Ovary (tissue), 9 donors: ENCODE data around the gene UBC. TPM values are rescaled to one million over a fixed set of nuclear protein-coding genes. Genes with fewer than 3 reads are reported as not detected.

Experiments
- DNase-seq, 5 donors: peaks; one replicate each; pipeline ENCODE4 v3.0.0-alpha.2; 2019 to 2020
- H3K27ac ChIP-seq, 2 donors: fragments of 200-600 bp; one replicate each; pipeline versions ENCODE4 v1.5.1 to v1.8.0; 2019 to 2022
- H3K27me3 ChIP-seq: fragments of 200-600 bp; one replicate; pipeline ENCODE4 v1.8.0; 2022
- H3K36me3 ChIP-seq: fragments of 200-600 bp; sonication (generic); one replicate; pipeline ENCODE4 v1.5.1; 2019
- H3K4me1 ChIP-seq: one replicate; pipeline ENCODE4 v1.8.1; 2013; ENCODE audit warnings: mild to moderate bottlenecking, moderate library complexity; ENCODE audit not compliant: insufficient read depth
- H3K4me3 ChIP-seq: fragments of 200-600 bp; sonication (generic); one replicate; pipeline ENCODE4 v1.5.1; 2017
- H3K9me3 ChIP-seq, 2 donors: fragments of 200-600 bp in 1 of 2; sonication (generic) in 1 of 2; one replicate each; pipeline versions ENCODE4 v1.5.1 to v1.8.1; 2013 to 2019; ENCODE audit warnings: mild to moderate bottlenecking in 1 of 2, moderate library complexity in 1 of 2
- EP300 ChIP-seq: sonication (generic); formaldehyde crosslinking; IDR thresholded peaks from one replicate; pipeline ENCODE4 v1.6.1; 2017; ENCODE audit warnings: antibody characterized with exemption
- POLR2A ChIP-seq: fragments of 450-650 bp; IDR thresholded peaks from one replicate; pipeline ENCODE4 v1.6.1; 2017; ENCODE audit warnings: antibody characterized with exemption, mild to moderate bottlenecking, moderate library complexity
- WGBS, 3 donors: extraction: QIAGEN DNeasy Blood & Tissue Kit in 1 of 3; methylation state at CpG; one replicate each; pipeline versions ENCODE4 v1.1.5 to v1.1.7; 2013 to 2017; 5-methylcytosine and 5-hydroxymethylcytosine counted together
- intact Hi-C, 4 donors: fragments of 100-400 bp; cut with DNase I; formaldehyde crosslinking; loops; one replicate each; pipeline versions ENCODE4 v1.11.0 to v1.15.1; 2022 to 2023
- polyA plus RNA-seq, 2 donors: library from polyadenylated mRNA; stranded (reverse); fragments of 200-250 nt in 1 of 2; fragments of 350-450 nt in 1 of 2; fragmentation: Illumina TruSeq in 1 of 2; extraction: RNeasy Lipid Tissue Mini Kit (QIAGEN cat#74804) in 1 of 2; gene quantifications; one replicate each; pipeline ENCODE4 v1.2.3, GENCODE V29; 2013 to 2014
- total RNA-seq, 7 donors: library from RNA; depleted of rRNA in 2 of 7; stranded (reverse); fragments of >200 nt in 2 of 7; fragmentation: NEBNext Ultra II Directional in 3 of 7; extraction: Animal tissue kit (Norgen Biotek cat#: 25700) in 3 of 7; gene quantifications; one replicate each; pipeline versions ENCODE4 v1.1.0 to v1.2.4, GENCODE V29; 2016 to 2023
- TF ChIP-seq, protein P1 (sequence below), 3 donors: fragments of 450-650 bp in 2 of 3; fragments of 200-600 bp in 1 of 3; IDR thresholded peaks; one replicate each; pipeline versions ENCODE4 v1.5.1 to v1.8.0; 2016 to 2022; ENCODE audit warnings: antibody characterized with exemption in 3 of 3, mild to moderate bottlenecking in 1 of 3
- donor health status: DM: no; HTN: no; CAD: no; lungs with moderate emphysema.
- donor health status: DM: no; HTN: no; CAD: no.
- donor health status: Bipolar disorder and iron deficiency.
- donor health status: DM: yes; HTN: yes; CAD: no.
- donor health status: DM: no; HTN: no; CAD: no.
- donor health status: DM: yes; HTN: yes; CAD: no.

UBC gene
- total and polyA plus RNA-seq, 9 donors = 775 to 1,330 (median 837) TPM

DNA sequence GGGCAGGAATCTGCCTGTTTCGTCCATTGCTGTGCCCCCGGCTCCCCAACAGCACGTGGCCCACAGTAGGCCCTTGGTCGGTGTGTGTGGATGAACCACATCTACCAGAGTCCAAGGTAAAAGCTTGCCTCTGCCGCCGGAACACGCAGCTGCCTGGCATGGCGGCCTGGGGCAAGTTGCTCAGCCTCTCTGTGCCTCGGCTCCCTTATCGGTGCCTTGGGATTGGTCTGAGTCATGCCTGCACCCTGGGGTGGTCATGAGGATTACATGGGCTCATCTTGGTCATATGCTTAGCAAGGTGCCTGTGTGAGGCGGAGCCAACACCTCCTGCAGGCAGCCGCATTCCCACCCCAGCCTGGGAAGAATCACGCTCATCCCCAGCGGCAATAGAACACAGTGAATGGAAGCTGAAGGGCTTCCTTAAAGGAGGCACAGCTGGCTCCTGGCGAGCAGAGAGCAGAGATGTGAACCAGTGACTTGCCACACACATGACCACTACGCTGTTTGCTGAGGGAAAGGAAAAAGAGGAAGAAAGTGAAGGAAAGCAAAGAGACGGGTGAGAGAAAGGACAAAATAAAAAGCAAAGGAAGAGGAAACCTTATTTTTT lies 45.3 kb downstream of the UBC start:
- no peak for DNase-seq
- 82 to 88% (median 87%) methylated on average over 17 of the region's 17 CpGs for whole genome bisulfite sequencing, 3 donors
- intact Hi-C loops = no loop called here
- no peak for TF ChIP-seq EP300
- TF ChIP-seq POLR2A = no peak
- TF ChIP-seq, protein P1, sequence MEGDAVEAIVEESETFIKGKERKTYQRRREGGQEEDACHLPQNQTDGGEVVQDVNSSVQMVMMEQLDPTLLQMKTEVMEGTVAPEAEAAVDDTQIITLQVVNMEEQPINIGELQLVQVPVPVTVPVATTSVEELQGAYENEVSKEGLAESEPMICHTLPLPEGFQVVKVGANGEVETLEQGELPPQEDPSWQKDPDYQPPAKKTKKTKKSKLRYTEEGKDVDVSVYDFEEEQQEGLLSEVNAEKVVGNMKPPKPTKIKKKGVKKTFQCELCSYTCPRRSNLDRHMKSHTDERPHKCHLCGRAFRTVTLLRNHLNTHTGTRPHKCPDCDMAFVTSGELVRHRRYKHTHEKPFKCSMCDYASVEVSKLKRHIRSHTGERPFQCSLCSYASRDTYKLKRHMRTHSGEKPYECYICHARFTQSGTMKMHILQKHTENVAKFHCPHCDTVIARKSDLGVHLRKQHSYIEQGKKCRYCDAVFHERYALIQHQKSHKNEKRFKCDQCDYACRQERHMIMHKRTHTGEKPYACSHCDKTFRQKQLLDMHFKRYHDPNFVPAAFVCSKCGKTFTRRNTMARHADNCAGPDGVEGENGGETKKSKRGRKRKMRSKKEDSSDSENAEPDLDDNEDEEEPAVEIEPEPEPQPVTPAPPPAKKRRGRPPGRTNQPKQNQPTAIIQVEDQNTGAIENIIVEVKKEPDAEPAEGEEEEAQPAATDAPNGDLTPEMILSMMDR (IDR thresholded peaks at IDR 0.05) = no peak
- Histone ChIP-seq H3K4me3 (no peak overlapping the region), H3K36me3 (no peaks in the 10 kb centered on the region), H3K4me1 (peaks cover 2% of the 10 kb centered on the region), H3K9me3 (no peaks in the 10 kb centered on the region), H3K27me3 (no peaks in the 10 kb centered on the region), H3K27ac (no peak overlapping the region)

DNA sequence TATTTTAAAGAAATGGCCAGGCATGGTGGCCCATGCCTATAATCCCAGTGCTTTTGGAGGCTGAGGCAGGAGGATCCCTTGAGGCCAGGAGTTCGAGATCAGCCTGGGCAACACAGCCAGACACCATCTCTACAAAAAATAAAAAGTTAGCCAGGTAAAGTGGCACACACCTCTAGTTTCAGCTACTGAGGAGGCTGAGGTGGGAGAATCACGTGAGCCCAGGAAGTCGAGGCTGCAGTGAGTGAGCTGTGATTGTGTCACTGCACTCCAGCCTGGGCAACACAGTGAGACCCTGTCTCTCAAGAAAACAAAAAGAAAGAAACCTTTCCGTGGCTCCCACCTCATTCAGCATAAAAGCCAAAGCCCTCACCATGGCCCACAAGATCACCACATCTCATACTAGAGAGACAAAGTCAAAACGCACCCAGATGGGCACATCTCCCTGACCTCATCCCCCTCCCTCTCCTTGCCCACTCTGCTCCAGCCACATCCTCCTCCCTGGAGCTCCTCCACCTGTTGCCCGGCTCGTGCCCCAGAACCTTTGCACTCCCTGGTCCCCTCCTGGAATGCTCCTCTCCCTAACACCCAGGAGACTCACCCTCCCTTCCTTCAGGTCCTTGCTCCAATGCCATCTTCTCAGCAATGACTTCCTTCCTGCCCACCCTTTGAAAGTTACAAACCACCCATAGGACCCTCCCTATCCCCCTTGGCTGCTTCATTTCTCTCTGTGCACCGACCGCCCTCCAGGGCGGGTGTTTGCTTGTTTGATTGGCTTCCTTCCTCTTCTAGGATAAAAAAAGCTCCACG lies 46.0 kb downstream of the UBC start:
- peaks cover 3% of the 10 kb centered on the region for H3K4me1 ChIP-seq
- H3K4me3 ChIP-seq = no peak overlapping the region
- no peak for TF ChIP-seq POLR2A
- TF ChIP-seq EP300 = no peak
- no peak for DNase-seq
- 81 to 87% (median 82%) methylated on average over 11 of the region's 11 CpGs for WGBS, 3 donors
- no peaks in the 10 kb centered on the region for H3K36me3 ChIP-seq
- H3K9me3 ChIP-seq = no peaks in the 10 kb centered on the region
- intact Hi-C loops = no loop called here
- no peaks in the 10 kb centered on the region for H3K27me3 ChIP-seq
- no peak overlapping the region for H3K27ac ChIP-seq

DNA sequence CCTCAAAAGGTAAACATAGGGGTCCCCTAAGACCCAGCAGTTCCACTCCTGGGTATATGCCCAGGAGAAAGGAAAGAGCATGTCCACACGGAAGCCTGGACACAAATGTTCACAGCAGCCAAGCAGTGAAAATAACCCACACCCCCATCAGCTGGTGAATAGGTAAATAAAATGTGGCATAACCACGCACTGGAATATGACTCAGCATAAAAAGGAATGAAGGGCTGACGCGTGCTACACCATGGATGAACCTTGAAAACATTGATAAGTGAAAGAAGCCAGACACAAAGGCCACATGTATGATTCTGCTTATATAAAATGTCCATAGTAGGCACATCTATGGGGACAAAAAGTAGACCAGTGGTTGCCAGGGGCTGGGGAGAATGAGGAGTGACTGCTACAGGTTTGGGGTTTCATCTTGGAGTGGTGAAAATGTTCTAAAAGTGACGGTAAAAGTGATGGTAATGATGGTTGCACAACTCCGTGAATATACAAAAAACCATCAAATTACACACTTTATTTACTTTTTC lies 47.0 kb downstream of the UBC start:
- Histone ChIP-seq H3K9me3 (no peaks in the 10 kb centered on the region), H3K4me1 (peaks cover 3% of the 10 kb centered on the region), H3K36me3 (no peaks in the 10 kb centered on the region), H3K27me3 (no peaks in the 10 kb centered on the region), H3K27ac (no peak overlapping the region), H3K4me3 (no peak overlapping the region)
- DNase-seq = no peak
- 41 to 51% (median 47%) methylated on average over 6 of the region's 6 CpGs for WGBS, 3 donors
- intact Hi-C loops = no loop called here
- TF ChIP-seq POLR2A (no peak), EP300 (no peak)
- TF ChIP-seq, protein P1 (IDR thresholded peaks at IDR 0.05) = no peak

DNA sequence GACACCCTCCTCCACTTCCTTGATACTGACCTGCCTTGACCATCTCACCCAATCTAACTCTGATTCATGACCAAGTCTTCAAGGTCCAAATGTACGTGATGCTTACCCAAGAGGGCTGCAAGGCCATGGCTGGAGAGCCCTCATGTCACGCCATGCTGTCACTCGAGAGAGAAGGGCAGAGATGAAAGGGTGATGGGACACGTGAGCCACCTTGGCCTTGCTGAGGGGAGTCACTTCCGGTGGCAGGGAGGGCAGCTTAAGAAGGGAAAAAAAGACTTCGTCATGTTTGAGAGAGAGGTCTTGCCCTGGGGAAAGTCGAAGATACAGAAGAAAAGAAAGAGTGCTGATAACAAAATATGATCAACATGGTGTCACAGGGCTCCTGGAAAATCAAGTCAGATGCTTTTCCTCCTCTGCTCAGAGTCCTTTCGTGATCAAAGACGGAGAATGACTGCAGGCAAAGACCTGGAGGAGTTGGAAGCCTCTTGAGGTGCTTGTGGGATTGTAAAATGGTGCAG lies 47.5 kb downstream of the UBC start:
- Histone ChIP-seq H3K4me1 (peaks cover 5% of the 10 kb centered on the region), H3K27me3 (no peaks in the 10 kb centered on the region), H3K4me3 (no peak overlapping the region), H3K27ac (no peak overlapping the region), H3K36me3 (no peaks in the 10 kb centered on the region), H3K9me3 (no peaks in the 10 kb centered on the region)
- no peak for TF ChIP-seq POLR2A
- TF ChIP-seq, protein P1 (IDR thresholded peaks at IDR 0.05) = no peak
- no peak for TF ChIP-seq EP300
- WGBS, 3 donors = 81 to 87% (median 81%) methylated on average over 9 of the region's 9 CpGs
- intact Hi-C loops = no loop called here
- no peak for DNase-seq
